Peyer's patch (tissue), 4 donors: ENCODE data around the gene LMO7.

Source experiments
- POLR2A ChIP-seq, 2 donors: fragments of 450-650 bp; IDR thresholded peaks; one replicate each; pipeline ENCODE4 v1.5.1; 2017; ENCODE audit warnings: antibody characterized with exemption in 2 of 2, mild to moderate bottlenecking in 2 of 2, moderate library complexity in 2 of 2
- TF ChIP-seq, protein P1 (sequence below), 6 experiments: fragments of 450-650 bp in 4 of 6; fragments of 200-600 bp in 2 of 6; sonication (generic) in 1 of 6; IDR thresholded peaks; one replicate each; pipeline ENCODE4 v1.5.1; 2017 to 2019; ENCODE audit warnings: antibody characterized with exemption in 6 of 6, mild to moderate bottlenecking in 3 of 6, moderate library complexity in 1 of 6

DNA sequence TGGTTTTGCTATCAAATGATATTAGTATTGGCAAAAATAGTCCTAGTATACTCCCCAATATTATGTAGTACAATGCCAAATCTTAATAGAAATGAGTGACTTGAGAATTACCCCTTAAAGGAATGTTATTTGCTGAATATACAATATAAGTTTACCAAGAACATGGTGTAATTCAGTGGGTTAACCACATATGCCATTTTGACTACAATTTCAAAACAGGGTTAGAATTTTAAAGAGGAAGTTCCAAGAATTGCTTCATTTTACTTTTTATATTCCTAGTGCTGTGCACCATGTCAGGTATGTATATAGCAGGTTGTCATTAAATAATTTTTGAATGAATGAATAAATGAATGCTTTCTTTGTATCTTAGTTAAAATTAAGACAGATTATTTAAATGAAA lies 66.3 kb downstream of the LMO7 start:
- TF ChIP-seq POLR2A (IDR thresholded peaks at IDR 0.05): no peak
- TF ChIP-seq, protein P1, sequence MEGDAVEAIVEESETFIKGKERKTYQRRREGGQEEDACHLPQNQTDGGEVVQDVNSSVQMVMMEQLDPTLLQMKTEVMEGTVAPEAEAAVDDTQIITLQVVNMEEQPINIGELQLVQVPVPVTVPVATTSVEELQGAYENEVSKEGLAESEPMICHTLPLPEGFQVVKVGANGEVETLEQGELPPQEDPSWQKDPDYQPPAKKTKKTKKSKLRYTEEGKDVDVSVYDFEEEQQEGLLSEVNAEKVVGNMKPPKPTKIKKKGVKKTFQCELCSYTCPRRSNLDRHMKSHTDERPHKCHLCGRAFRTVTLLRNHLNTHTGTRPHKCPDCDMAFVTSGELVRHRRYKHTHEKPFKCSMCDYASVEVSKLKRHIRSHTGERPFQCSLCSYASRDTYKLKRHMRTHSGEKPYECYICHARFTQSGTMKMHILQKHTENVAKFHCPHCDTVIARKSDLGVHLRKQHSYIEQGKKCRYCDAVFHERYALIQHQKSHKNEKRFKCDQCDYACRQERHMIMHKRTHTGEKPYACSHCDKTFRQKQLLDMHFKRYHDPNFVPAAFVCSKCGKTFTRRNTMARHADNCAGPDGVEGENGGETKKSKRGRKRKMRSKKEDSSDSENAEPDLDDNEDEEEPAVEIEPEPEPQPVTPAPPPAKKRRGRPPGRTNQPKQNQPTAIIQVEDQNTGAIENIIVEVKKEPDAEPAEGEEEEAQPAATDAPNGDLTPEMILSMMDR (IDR thresholded peaks at IDR 0.05): no peak
